Endothelial cell of hepatic sinusoid (primary cell): ENCODE data around the gene SORCS2.

Experiments
- in situ Hi-C: cut with HindIII; loops from 2 replicates; pipeline ENCODE4 v1.10.0; 2017; ENCODE audit warnings: low sequenced_read_pairs

SORCS2 gene

GRCh38 chr4:7430368-7430964 lies 238.1 kb downstream of the SORCS2 start:
- in situ Hi-C loops = no loop called here

GRCh38 chr4:7430965-7431695 lies 238.8 kb downstream of the SORCS2 start:
- in situ Hi-C loops = no loop called here

- in situ Hi-C loops = no loop called here
Measured at GRCh38 chr4:7431696-7432530, 239.6 kb downstream of the SORCS2 start.

- in situ Hi-C loops = no loop called here
Measured at GRCh38 chr4:7432531-7433375, 240.4 kb downstream of the SORCS2 start.

GRCh38 chr4:7433376-7434140 lies 241.2 kb downstream of the SORCS2 start:
- in situ Hi-C loops = no loop called here

- in situ Hi-C loops = no loop called here
Measured at GRCh38 chr4:7434141-7434765, 241.9 kb downstream of the SORCS2 start.

- in situ Hi-C loops = no loop called here
Measured at GRCh38 chr4:7434766-7435150, 242.4 kb downstream of the SORCS2 start, which contains the start of gene PSAPL1. Gene PSAPL1, minus strand, starts transcription at chr4:7434930. Its CDS starts 51 bp downstream, at chr4:7434879.

- in situ Hi-C loops = no loop called here
Measured at GRCh38 chr4:7435471-7436061, 243.2 kb downstream of the SORCS2 start.

- in situ Hi-C loops = no loop called here
Measured at GRCh38 chr4:7436256-7436655, 243.9 kb downstream of the SORCS2 start.

- in situ Hi-C loops = no loop called here
Measured at GRCh38 chr4:7439699-7440098, 247.4 kb downstream of the SORCS2 start.

- in situ Hi-C loops = no loop called here
Measured at GRCh38 chr4:7441201-7441600, 248.9 kb downstream of the SORCS2 start.

- in situ Hi-C loops = no loop called here
Measured at GRCh38 chr4:7442574-7443162, 250.3 kb downstream of the SORCS2 start.

- in situ Hi-C loops = no loop called here
Measured at GRCh38 chr4:7444314-7444713, 252.0 kb downstream of the SORCS2 start.

GRCh38 chr4:7444731-7445130 lies 252.4 kb downstream of the SORCS2 start:
- in situ Hi-C loops = no loop called here

- in situ Hi-C loops = no loop called here
Measured at GRCh38 chr4:7447236-7447635, 254.9 kb downstream of the SORCS2 start.

- in situ Hi-C loops = no loop called here
Measured at GRCh38 chr4:7448036-7448435, 255.7 kb downstream of the SORCS2 start.

- in situ Hi-C loops = no loop called here
Measured at GRCh38 chr4:7450775-7451433, 258.6 kb downstream of the SORCS2 start.

- in situ Hi-C loops = no loop called here
Measured at GRCh38 chr4:7451434-7451789, 259.1 kb downstream of the SORCS2 start.
